ENCODE measurements around the gene SMARCC2. TPM values are rescaled to one million over a fixed set of nuclear protein-coding genes. Genes with fewer than 3 reads are reported as not detected.

The SMARCC2 gene
- polyA plus RNA-seq, 2 of the 4 experiments (the other 2 are of a cell fraction) = 51.9 to 83.9 TPM

- Histone ChIP-seq H3K4me1 (peaks cover 16% of the 10 kb centered on the region), H3K27ac (peak overlapping the region; percentile 58 to 91; a peak in 4 of 6 replicates), H3K4me3 (no peak overlapping the region), H3K9me3 (no peaks in the 10 kb centered on the region), H3K4me2 (peak overlapping the region; percentile 95)
- FAIRE-seq = no peak
- no peak for ATAC-seq
- CTCF ChIA-PET = interaction anchor here (0.5 to 15.7 kb wide), 37 partner anchors 7 to 381 kb away, joined by 3 to 204 read pairs (median 4); partner anchors contain the start of genes ANKRD52, COQ10A, ERBB3 and ESYT1
- POLR2A ChIA-PET = interaction anchor here (3.4 to 5.5 kb wide), 3 partner anchors 8 to 69 kb away, joined by 36 to 77 read pairs (median 40); partner anchors contain the start of genes ESYT1, PA2G4 and SMARCC2
- DNase-seq (ENCODE audit: low read depth in 1 of 2, low spot score in 1 of 2) = no peak
- TF ChIP-seq BHLHE40 (IDR thresholded peaks at IDR 0.05; ENCODE audit: low read depth, low read length) = no peak
- no peak for TF ChIP-seq GATA3 (IDR thresholded peaks at IDR 0.05; ENCODE audit: borderline replicate concordance)
- no peak for TF ChIP-seq ZSCAN20 (CRISPR knock-in tag; IDR thresholded peaks at IDR 0.05)
- no peak for TF ChIP-seq NPAS2 (CRISPR knock-in tag; IDR thresholded peaks at IDR 0.05; ENCODE audit: borderline replicate concordance)
- TF ChIP-seq FOXS1 (CRISPR knock-in tag; IDR thresholded peaks at IDR 0.05) = no peak
- no peak for TF ChIP-seq MAX (IDR thresholded peaks at IDR 0.05)
- TF ChIP-seq JUNB (IDR thresholded peaks at IDR 0.05) = no peak
- TF ChIP-seq E2F6 (IDR thresholded peaks at IDR 0.05; ENCODE audit: borderline replicate concordance, low read depth) = no peak
- no peak for TF ChIP-seq USF2 (IDR thresholded peaks at IDR 0.05)
- WGBS (ENCODE audit: missing lambda C conversion rate) = 92% methylated on average over 17 of the region's 17 CpGs
These were observed 69.0 kb downstream of the SMARCC2 start for GRCh38 chr12:56120158-56120846.

- Histone ChIP-seq H3K9me3 (no peaks in the 10 kb centered on the region), H3K4me1 (peaks cover 20% of the 10 kb centered on the region), H3K27ac (peak overlapping the region; percentile 81 to 91), H3K4me3 (peak overlapping the region; percentile 71; the same call in 2 of the 3 replicates), H3K4me2 (peak overlapping the region; percentile 95)
- ATAC-seq (peak; percentile 48 to 57), DNase-seq (ENCODE audit: low read depth in 1 of 2, low spot score in 1 of 2) (peak; percentile 94 to 95), FAIRE-seq (no peak)
- TF ChIP-seq SMC3 (IDR thresholded peaks at IDR 0.05) (peak; percentile 55), ZC3H11A (IDR thresholded peaks at IDR 0.05) (no peak), EHF (CRISPR knock-in tag; IDR thresholded peaks at IDR 0.05) (no peak), RARB (CRISPR knock-in tag; IDR thresholded peaks at IDR 0.05) (no peak), MYC (IDR thresholded peaks at IDR 0.05; ENCODE audit: borderline replicate concordance, low read length) (peak; percentile 98), RAD21 (conservative IDR thresholded peaks at IDR 0.05 in 1 of 2, IDR thresholded peaks at IDR 0.05 in 1 of 2) (peak; percentile 84 to 92), FOSL2 (IDR thresholded peaks at IDR 0.05) (no peak), FOSL2 (CRISPR knock-in tag; IDR thresholded peaks at IDR 0.05) (no peak), CEBPB (IDR thresholded peaks at IDR 0.05) (peak in 1 of 2 experiments; percentile 16; a peak in 1 of 4 replicates), CHD4 (IDR thresholded peaks at IDR 0.05; ENCODE audit: borderline replicate concordance) (no peak), HEYL (CRISPR knock-in tag; IDR thresholded peaks at IDR 0.05) (no peak), FOSB (CRISPR knock-in tag; IDR thresholded peaks at IDR 0.05) (no peak), USF2 (IDR thresholded peaks at IDR 0.05) (peak; percentile 60), SREBF2 (IDR thresholded peaks at IDR 0.05) (no peak), MAX (IDR thresholded peaks at IDR 0.05) (peak; percentile 98), MAFK (IDR thresholded peaks at IDR 0.05; ENCODE audit: partially characterized antibody) (no peak), POLR2AphosphoS2 (conservative IDR thresholded peaks at IDR 0.05; ENCODE audit: low read length) (no peak), NR3C1 (IDR thresholded peaks at IDR 0.05) (no peak), PBX3 (IDR thresholded peaks at IDR 0.05) (no peak), KDM1A (IDR thresholded peaks at IDR 0.05; ENCODE audit: low read depth) (no peak), HOXA7 (CRISPR knock-in tag; IDR thresholded peaks at IDR 0.05) (no peak), BHLHE40 (IDR thresholded peaks at IDR 0.05; ENCODE audit: low read depth, low read length) (no peak), CTCF (IDR thresholded peaks at IDR 0.05) (peak; percentile 80), CHD2 (IDR thresholded peaks at IDR 0.05; ENCODE audit: low read length, partially characterized antibody) (no peak)
- WGBS (ENCODE audit: missing lambda C conversion rate) = 0% methylated on average over 2 of the region's 2 CpGs
- POLR2A ChIA-PET = interaction anchor here (3.4 to 5.5 kb wide), 3 partner anchors 9 to 70 kb away, joined by 36 to 77 read pairs (median 40); partner anchors contain the start of genes ESYT1, PA2G4 and SMARCC2
- CTCF ChIA-PET = interaction anchor here (0.6 to 15.7 kb wide), 47 partner anchors 8 to 380 kb away, joined by 3 to 204 read pairs (median 5); partner anchors contain the start of genes ANKRD52, COQ10A, ESYT1 and MYL6B
These were observed 69.9 kb downstream of the SMARCC2 start for GRCh38 chr12:56119361-56119796.
